Retinal pigment epithelial cell (primary cell): ENCODE results near the gene SHANK3.
A peak's percentile ranks its signal among the peaks of the same experiment; 100 is the strongest.

Experiments used
- DNase-seq: peaks from one replicate; pipeline ENCODE4 v3.0.0-alpha.2; 2010; ENCODE audit warnings: low read depth
- H3K4me3 ChIP-seq: 2 replicates; pipeline ENCODE4 v1.5.1; 2011; ENCODE audit warnings: mild to moderate bottlenecking, low read length, control low read depth, moderate library complexity
- CTCF ChIP-seq: conservative IDR thresholded peaks from 2 replicates; pipeline ENCODE4 v1.5.1; 2011; ENCODE audit warnings: low read depth, low read length, control low read depth, inconsistent platforms

SHANK3 gene

DNA sequence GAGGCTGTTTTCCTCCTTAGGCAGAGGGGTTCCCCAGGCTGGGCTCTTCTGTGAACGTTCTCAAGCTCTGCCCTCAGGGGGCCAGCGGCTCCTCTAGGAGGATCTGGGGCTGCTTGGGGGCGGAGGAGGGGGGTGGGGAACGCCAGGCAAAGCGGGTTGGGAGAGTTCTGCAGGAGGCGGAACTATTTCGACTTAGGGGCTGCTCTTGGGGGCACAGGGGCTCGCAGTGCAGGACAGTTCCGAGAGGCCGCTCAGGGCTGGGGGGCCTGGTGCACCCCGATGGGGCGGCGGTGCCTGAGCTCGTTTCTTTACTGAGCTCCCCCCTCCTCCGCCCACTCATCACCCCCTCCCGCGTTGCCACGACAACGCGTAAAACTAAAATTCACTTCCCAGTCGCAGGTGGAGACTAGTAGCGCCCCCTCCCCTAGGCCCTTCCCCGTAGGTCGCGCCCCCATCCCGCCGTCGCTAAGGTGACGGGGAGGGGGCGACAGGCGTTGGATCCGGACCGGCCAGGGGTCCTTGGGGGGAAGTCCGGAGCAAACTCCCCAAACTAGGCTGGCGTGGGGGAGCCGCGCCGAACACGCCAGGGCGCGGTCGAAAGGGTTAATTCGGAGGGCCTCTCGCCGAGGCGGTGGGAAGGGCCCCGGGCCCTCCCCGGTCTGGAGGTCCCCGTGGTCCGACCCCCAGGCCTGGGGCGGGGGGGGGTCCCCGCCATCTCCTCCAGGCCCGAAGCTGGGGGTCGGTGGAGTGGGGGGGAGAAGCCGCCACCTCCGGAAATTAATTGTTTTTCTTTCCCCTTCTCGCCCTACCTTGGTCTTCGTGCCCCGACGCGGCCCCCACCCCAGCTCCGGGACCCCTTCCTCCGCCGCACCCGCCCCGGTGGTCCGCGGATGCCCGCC, 857 bp downstream of the SHANK3 start:
- TF ChIP-seq CTCF = no peak
- DNase-seq = no peak
- H3K4me3 ChIP-seq = no peak overlapping the region

- H3K4me3 ChIP-seq = no peak overlapping the region
- TF ChIP-seq CTCF = no peak
- DNase-seq = no peak
These were observed 1.5 kb downstream of the SHANK3 start for GRCh38 chr22:50674130-50674500.

DNA sequence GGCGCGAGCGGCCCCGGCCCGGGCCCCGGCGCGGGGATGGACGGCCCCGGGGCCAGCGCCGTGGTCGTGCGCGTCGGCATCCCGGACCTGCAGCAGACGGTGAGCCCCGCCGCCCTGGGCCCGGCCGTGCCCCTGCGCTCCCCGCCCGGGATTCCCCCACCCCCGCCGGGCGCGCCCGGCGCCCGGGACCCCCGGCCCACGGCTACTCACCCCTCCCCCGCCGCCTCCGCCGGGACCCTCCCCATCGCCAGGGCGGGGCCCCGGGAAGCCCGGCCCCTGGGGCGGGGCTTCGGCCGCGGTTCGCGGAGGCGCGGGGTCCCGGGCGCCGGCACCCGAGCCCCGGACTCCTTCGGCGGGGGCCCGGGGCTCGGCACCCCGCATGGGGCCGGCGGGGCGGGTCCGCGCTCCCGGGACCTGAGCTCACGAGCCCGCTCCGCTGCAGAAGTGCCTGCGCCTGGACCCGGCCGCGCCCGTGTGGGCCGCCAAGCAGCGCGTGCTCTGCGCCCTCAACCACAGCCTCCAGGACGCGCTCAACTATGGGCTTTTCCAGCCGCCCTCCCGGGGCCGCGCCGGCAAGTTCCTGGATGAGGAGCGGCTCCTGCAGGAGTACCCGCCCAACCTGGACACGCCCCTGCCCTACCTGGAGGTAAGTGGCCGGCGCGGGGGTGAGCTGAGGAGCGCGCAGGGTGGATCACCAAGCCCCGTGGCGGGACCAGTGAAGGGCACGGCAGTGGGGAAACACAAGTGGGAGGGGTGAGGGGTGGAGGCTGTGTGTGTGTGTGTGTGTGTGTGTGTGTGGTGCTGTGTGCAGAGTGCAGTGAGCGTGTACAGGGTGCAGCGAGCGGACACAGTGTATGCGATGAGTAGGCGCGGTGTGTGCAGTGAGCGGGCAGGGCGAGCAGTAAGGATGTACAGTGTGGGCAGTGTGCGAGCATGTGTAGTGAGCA, 2.3 kb downstream of the SHANK3 start:
- TF ChIP-seq CTCF = no peak
- no peak for DNase-seq
- peak overlapping the region; percentile 17 for H3K4me3 ChIP-seq

- no peak overlapping the region for H3K4me3 ChIP-seq
- no peak for TF ChIP-seq CTCF
- DNase-seq = no peak
These were observed 3.0 kb downstream of the SHANK3 start for GRCh38 chr22:50675553-50676179.

DNA sequence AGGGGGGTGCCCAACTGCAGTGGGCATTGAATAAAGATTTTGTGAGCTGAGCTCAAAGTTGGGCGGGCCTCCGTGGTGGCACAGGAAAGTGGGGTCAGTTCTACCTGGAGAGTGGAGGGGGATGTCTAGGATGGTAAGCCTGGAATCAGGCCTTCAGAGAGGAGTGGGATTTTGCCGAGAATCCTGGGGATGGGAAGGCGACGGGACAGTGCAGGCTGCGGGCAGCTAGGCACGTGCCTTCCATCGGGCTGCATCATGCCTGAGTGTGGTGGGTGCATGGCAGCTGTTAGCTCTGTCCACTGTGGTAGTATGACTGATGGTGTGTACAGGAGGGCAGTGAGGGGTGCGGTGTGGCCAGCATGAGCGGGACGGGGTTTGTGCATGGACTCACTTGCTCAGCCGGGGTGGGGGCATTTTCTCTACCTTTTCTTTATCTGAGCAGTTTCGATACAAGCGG, 3.6 kb downstream of the SHANK3 start:
- TF ChIP-seq CTCF = no peak
- DNase-seq = no peak
- no peak overlapping the region for H3K4me3 ChIP-seq

GRCh38 chr22:50676661-50677492, 4.3 kb downstream of the SHANK3 start:
- H3K4me3 ChIP-seq = no peak overlapping the region
- TF ChIP-seq CTCF = no peak
- no peak for DNase-seq
